PC-9 (cell line): ENCODE results near the gene TMTC2. TPM values are rescaled to one million over a fixed set of nuclear protein-coding genes. Genes with fewer than 3 reads are reported as not detected.

Source experiments
- BruUV-seq: library from RNA; stranded (reverse); fragments of 400-500 nt; replicated peaks from 2 replicates; lab custom pipeline; 2021; lab: Mats Ljungman, UMichigan
- CTCF ChIA-PET: fragments of 300-600 bp; sonication (Branson Sonifier 250); formaldehyde crosslinking; loops from one replicate; lab custom pipeline; 2022; ENCODE audit warnings: antibody characterized with exemption; lab: Charles Lee
- POLR2A ChIA-PET: fragments of 300-600 bp; sonication (Branson Sonifier 250); formaldehyde crosslinking; loops from one replicate; lab custom pipeline; 2022; ENCODE audit warnings: antibody characterized with exemption; ENCODE audit not compliant: unreplicated experiment; lab: Charles Lee
- DNase-seq, 2 experiments: peaks; one replicate each; pipeline versions ENCODE4 v3.0.0 to v3.0.0-alpha.2; 2015 to 2022; ENCODE audit warnings: mixed read lengths in 1 of 2
- H2AFZ ChIP-seq: fragments of 200-600 bp; sonication (generic); 2 replicates; pipeline ENCODE4 v1.8.1; 2017; ENCODE audit warnings: antibody characterized with exemption
- H3F3A ChIP-seq: fragments of 200-600 bp; sonication (generic); 2 replicates; pipeline ENCODE4 v1.8.1; 2017; ENCODE audit warnings: antibody characterized with exemption, mild to moderate bottlenecking, low read depth; ENCODE audit not compliant: insufficient read depth
- H3K27ac ChIP-seq: fragments of 200-600 bp; sonication (generic); 2 replicates; pipeline ENCODE4 v1.6.1; 2016; ENCODE audit warnings: mixed run types
- H3K27me3 ChIP-seq: fragments of 200-600 bp; sonication (generic); 2 replicates; pipeline ENCODE4 v1.6.1; 2016; ENCODE audit warnings: low read depth, mixed run types; ENCODE audit not compliant: insufficient read depth
- H3K36me3 ChIP-seq: fragments of 200-600 bp; sonication (generic); 2 replicates; pipeline ENCODE4 v1.6.1; 2016; ENCODE audit warnings: low read depth, mixed run types
- H3K4me1 ChIP-seq: fragments of 200-600 bp; sonication (generic); replicated peaks from 2 replicates; pipeline ENCODE4 v1.6.1; 2016; ENCODE audit warnings: mixed run types; ENCODE audit not compliant: insufficient read depth
- H3K4me2 ChIP-seq: fragments of 200-600 bp; sonication (generic); 2 replicates; pipeline ENCODE4 v1.6.1; 2017; ENCODE audit warnings: mixed run types
- H3K4me3 ChIP-seq: fragments of 200-600 bp; sonication (generic); 2 replicates; pipeline ENCODE4 v1.6.1; 2016; ENCODE audit warnings: mixed run types
- H3K79me2 ChIP-seq: fragments of 200-600 bp; sonication (generic); 2 replicates; pipeline ENCODE4 v1.6.1; 2017; ENCODE audit warnings: low read depth, mixed run types
- H3K9me2 ChIP-seq: fragments of 200-600 bp; sonication (generic); 2 replicates; pipeline ENCODE4 v1.8.1; 2017; ENCODE audit warnings: mild to moderate bottlenecking; ENCODE audit not compliant: insufficient read depth
- H3K9me3 ChIP-seq: fragments of 200-600 bp; sonication (generic); 2 replicates; pipeline ENCODE4 v1.8.1; 2016; ENCODE audit warnings: low read depth; ENCODE audit not compliant: insufficient read depth
- H4K20me1 ChIP-seq: fragments of 200-600 bp; sonication (generic); 2 replicates; pipeline ENCODE4 v1.8.1; 2017; ENCODE audit not compliant: insufficient read depth
- EZH2 ChIP-seq: fragments of 200-600 bp; sonication (generic); IDR thresholded peaks from 2 replicates; pipeline ENCODE4 v1.8.0; 2017; ENCODE audit warnings: antibody characterized with exemption, low read depth
- intact Hi-C: fragments of 100-400 bp; cut with micrococcal nuclease; formaldehyde crosslinking; loops from one replicate; pipeline ENCODE4 v1.10.0; 2022; ENCODE audit not compliant: unreplicated experiment
- total RNA-seq: library from RNA; stranded (reverse); gene quantifications from 2 replicates; pipeline ENCODE4 v1.2.3, GENCODE V29; 2021
- TF ChIP-seq, protein P1 (sequence below): fragments of 200-600 bp; sonication (generic); conservative IDR thresholded peaks from 2 replicates; pipeline ENCODE4 v1.6.1; 2017; ENCODE audit warnings: mixed run types, antibody characterized with exemption, mild to moderate bottlenecking, moderate library complexity

Gene TMTC2
- total RNA-seq, 1 experiment from 2014 or later: 8.6 TPM

DNA sequence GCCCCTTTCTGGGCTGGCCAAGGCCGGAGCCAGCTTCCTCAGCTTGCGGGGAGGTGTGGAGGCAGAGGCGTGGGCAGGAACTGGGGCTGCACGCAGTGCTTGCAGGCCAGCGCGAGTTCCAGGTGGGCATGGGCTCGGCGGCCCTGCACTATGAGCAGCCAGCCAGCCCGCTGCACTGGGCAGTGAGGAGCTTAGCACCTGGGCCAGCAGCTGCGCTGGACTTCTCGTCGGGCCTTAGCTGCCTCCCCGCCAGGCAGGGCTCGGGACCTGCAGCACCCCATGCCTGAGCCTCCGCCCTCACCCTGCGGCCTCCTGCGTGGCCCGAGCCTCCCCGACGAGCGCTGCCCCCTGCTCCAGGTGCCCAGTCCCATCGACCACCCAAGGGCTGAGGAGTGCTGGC lies 42.0 kb downstream of the TMTC2 start:
- POLR2A ChIA-PET: no interaction called here
- no peak overlapping the region for H3K27ac ChIP-seq
- CTCF ChIA-PET: no interaction called here
- H3K4me2 ChIP-seq: no peak overlapping the region
- intact Hi-C loops: no loop called here
- H2AFZ ChIP-seq: no peak overlapping the region
- H4K20me1 ChIP-seq: no peaks in the 10 kb centered on the region
- DNase-seq: no peak
- H3K36me3 ChIP-seq: no peaks in the 10 kb centered on the region
- H3K9me2 ChIP-seq: no peaks in the 10 kb centered on the region
- H3K4me3 ChIP-seq: no peak overlapping the region
- TF ChIP-seq, protein P1, sequence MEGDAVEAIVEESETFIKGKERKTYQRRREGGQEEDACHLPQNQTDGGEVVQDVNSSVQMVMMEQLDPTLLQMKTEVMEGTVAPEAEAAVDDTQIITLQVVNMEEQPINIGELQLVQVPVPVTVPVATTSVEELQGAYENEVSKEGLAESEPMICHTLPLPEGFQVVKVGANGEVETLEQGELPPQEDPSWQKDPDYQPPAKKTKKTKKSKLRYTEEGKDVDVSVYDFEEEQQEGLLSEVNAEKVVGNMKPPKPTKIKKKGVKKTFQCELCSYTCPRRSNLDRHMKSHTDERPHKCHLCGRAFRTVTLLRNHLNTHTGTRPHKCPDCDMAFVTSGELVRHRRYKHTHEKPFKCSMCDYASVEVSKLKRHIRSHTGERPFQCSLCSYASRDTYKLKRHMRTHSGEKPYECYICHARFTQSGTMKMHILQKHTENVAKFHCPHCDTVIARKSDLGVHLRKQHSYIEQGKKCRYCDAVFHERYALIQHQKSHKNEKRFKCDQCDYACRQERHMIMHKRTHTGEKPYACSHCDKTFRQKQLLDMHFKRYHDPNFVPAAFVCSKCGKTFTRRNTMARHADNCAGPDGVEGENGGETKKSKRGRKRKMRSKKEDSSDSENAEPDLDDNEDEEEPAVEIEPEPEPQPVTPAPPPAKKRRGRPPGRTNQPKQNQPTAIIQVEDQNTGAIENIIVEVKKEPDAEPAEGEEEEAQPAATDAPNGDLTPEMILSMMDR: no peak
- TF ChIP-seq EZH2: no peak
- no TSS peak for BruUV-seq
- no peaks in the 10 kb centered on the region for H3K79me2 ChIP-seq
- no peaks in the 10 kb centered on the region for H3K27me3 ChIP-seq
- no peaks in the 10 kb centered on the region for H3F3A ChIP-seq
- H3K9me3 ChIP-seq: no peaks in the 10 kb centered on the region
- no peaks in the 10 kb centered on the region for H3K4me1 ChIP-seq

GRCh38 chr12:82730953-82731459 lies 44.3 kb downstream of the TMTC2 start:
- no peaks in the 10 kb centered on the region for H3K4me1 ChIP-seq
- no peaks in the 10 kb centered on the region for H3F3A ChIP-seq
- no peaks in the 10 kb centered on the region for H3K79me2 ChIP-seq
- no peak overlapping the region for H3K27ac ChIP-seq
- CTCF ChIA-PET: no interaction called here
- POLR2A ChIA-PET: no interaction called here
- DNase-seq: no peak
- H3K4me2 ChIP-seq: no peak overlapping the region
- intact Hi-C loops: no loop called here
- no peaks in the 10 kb centered on the region for H3K27me3 ChIP-seq
- H2AFZ ChIP-seq: no peak overlapping the region
- no peaks in the 10 kb centered on the region for H4K20me1 ChIP-seq
- no TSS peak for BruUV-seq
- no peaks in the 10 kb centered on the region for H3K9me2 ChIP-seq
- H3K36me3 ChIP-seq: no peaks in the 10 kb centered on the region
- H3K4me3 ChIP-seq: no peak overlapping the region
- TF ChIP-seq, protein P1: no peak
- TF ChIP-seq EZH2: no peak
- no peaks in the 10 kb centered on the region for H3K9me3 ChIP-seq

DNA sequence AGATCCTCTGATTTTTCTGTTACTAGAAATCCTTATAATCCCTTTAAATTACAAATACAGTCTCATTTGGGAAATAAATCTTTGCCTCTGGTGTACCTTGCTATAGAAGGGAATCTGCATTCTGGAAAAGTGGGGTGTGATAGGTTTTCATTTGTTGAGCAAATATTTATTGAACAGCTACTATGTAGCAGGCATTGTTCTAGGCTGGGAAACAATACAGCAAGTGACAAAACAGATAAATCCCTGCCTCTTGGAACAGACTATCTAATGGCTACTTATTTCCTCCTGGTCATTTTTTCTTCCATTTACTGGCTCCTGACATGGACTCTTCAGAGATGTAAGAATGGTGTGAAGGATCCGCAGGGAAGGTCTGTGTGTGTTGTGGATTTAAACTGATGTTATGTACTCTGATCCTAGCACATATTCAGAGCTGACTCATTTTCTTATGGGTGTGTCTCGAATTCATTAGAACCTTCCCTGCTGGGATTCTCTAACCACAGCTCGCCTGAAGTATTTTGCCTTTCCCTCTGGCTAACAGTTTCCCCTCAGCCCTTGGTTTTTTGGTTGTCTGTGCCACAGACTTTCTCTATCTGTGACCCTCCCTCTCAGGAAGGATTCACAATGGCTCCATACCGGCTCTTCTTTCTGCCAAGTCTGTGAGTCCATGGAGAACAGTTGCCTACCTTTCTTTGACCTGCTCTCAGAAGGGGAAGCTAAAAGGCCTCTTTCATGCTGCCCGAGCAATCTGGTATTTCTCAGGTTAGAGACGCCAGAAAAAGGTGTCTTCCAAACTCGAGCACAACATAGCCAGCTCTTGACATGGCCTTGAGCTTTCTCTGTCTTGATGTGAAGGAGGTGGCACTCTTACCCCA lies 53.7 kb downstream of the TMTC2 start:
- intact Hi-C loops: no loop called here
- no peaks in the 10 kb centered on the region for H3K79me2 ChIP-seq
- no peaks in the 10 kb centered on the region for H3K9me2 ChIP-seq
- H3K4me2 ChIP-seq: peak overlapping the region; percentile 48
- no peaks in the 10 kb centered on the region for H3K9me3 ChIP-seq
- H4K20me1 ChIP-seq: no peaks in the 10 kb centered on the region
- peak; percentile 29 to 82 for DNase-seq
- no TSS peak for BruUV-seq
- H3K27me3 ChIP-seq: no peaks in the 10 kb centered on the region
- peaks cover 21% of the 10 kb centered on the region for H3K4me1 ChIP-seq
- peak overlapping the region; percentile 37 for H3K27ac ChIP-seq
- no peaks in the 10 kb centered on the region for H3K36me3 ChIP-seq
- H2AFZ ChIP-seq: peak overlapping the region; percentile 52
- ChIA-PET CTCF (interaction anchor here (1.1 kb wide), 1 partner anchor 54 kb away, joined by 4 read pairs; the partner anchor contains the start of gene TMTC2), POLR2A (interaction anchor here (0.7 kb wide), 2 partner anchors 1778 to 1858 kb away, joined by 4 to 5 read pairs; no protein-coding TSS in a partner anchor)
- no peak overlapping the region for H3K4me3 ChIP-seq
- H3F3A ChIP-seq: peaks cover 5% of the 10 kb centered on the region
- no peak for TF ChIP-seq EZH2
- TF ChIP-seq, protein P1: no peak
